Stimulated activated CD4-positive, alpha-beta T cell treated with anti-CD3 and anti-CD28 coated beads, Interleukin-12 subunit alpha, Interleukin-12 subunit beta, amount 100 ng/mL, for 48 hours (primary cell): Measurements from ENCODE around the gene NCBP1.
"Not testable (repeated sequence)": the region's sequence is repeated elsewhere in the genome, so short reads cannot be mapped to it uniquely, and the experiment has no call there.

Source experiments
- DNase-seq, 3 donors: peaks; one replicate each; pipeline ENCODE4 v3.0.0-alpha.2; 2020; ENCODE audit warnings: low read depth in 2 of 3, low spot score in 1 of 3

NCBP1 gene

GRCh38 chr9:97622483-97622882 lies 11.1 kb upstream of the NCBP1 start:
- DNase-seq, result not testable (repeated sequence)

- DNase-seq, result no peak
Measured at GRCh38 chr9:97623946-97624345, 9.7 kb upstream of the NCBP1 start.

GRCh38 chr9:97625620-97626019 lies 8.0 kb upstream of the NCBP1 start:
- DNase-seq, result no peak

- no peak for DNase-seq
Measured at GRCh38 chr9:97627624-97628023, 6.0 kb upstream of the NCBP1 start.

- DNase-seq, result no peak
Measured at GRCh38 chr9:97628668-97629067, 5.0 kb upstream of the NCBP1 start.

- no peak for DNase-seq
Measured at GRCh38 chr9:97629156-97629555, 4.5 kb upstream of the NCBP1 start.

- DNase-seq, result no peak
Measured at GRCh38 chr9:97630591-97630990, 3.0 kb upstream of the NCBP1 start.

- DNase-seq, result peak in 1 of 3 donors; percentile 9
Measured at GRCh38 chr9:97632248-97632984, 1.2 kb upstream of the NCBP1 start.

GRCh38 chr9:97633859-97634490 lies 354 bp downstream of the NCBP1 start:
- no peak for DNase-seq

GRCh38 chr9:97635026-97635425 lies 1.4 kb downstream of the NCBP1 start:
- DNase-seq, result no peak

GRCh38 chr9:97636903-97637302 lies 3.3 kb downstream of the NCBP1 start:
- no peak for DNase-seq

- no peak for DNase-seq
Measured at GRCh38 chr9:97638666-97639065, 5.0 kb downstream of the NCBP1 start.

GRCh38 chr9:97640325-97640724 lies 6.7 kb downstream of the NCBP1 start:
- DNase-seq, result no peak

GRCh38 chr9:97645720-97646119 lies 12.1 kb downstream of the NCBP1 start:
- DNase-seq, result no peak

GRCh38 chr9:97647996-97648395 lies 14.4 kb downstream of the NCBP1 start:
- no peak for DNase-seq

GRCh38 chr9:97651646-97652045 lies 18.0 kb downstream of the NCBP1 start:
- no peak for DNase-seq

- DNase-seq, result no peak
Measured at GRCh38 chr9:97658707-97659106, 25.1 kb downstream of the NCBP1 start.

GRCh38 chr9:97659771-97660170 lies 26.1 kb downstream of the NCBP1 start:
- DNase-seq, result no peak

- DNase-seq, result no peak
Measured at GRCh38 chr9:97660340-97660739, 26.7 kb downstream of the NCBP1 start.

GRCh38 chr9:97660847-97661246 lies 27.2 kb downstream of the NCBP1 start:
- no peak for DNase-seq

- DNase-seq, result no peak
Measured at GRCh38 chr9:97665742-97666141, 32.1 kb downstream of the NCBP1 start.

GRCh38 chr9:97666907-97667686 lies 33.5 kb downstream of the NCBP1 start:
- DNase-seq, result no peak
